ENCODE measurements around the gene DCXR. TPM values are rescaled to one million over a fixed set of nuclear protein-coding genes. Genes with fewer than 3 reads are reported as not detected.

DCXR gene
- total and polyA plus RNA-seq, 10 of the 15 experiments (the other 5 are each of a cell fraction or from before 2014, with no cell fraction given): 12.3 to 139 (median 88.9) TPM

- SMC1A ChIA-PET (ENCODE audit: uncharacterized antibody, unreplicated experiment): no interaction called here
- no peaks in the 10 kb centered on the region for H3K27me3 ChIP-seq (replicated peaks in 1 of 2; ENCODE audit: control insufficient read depth in 2 of 2, insufficient read depth in 2 of 2, low read length in 1 of 2)
- intact Hi-C loops (cut with micrococcal nuclease; ENCODE audit: unreplicated experiment) (no loop called here), in situ Hi-C loops (cut with MboI) (no loop called here)
- H3K9ac ChIP-seq (ENCODE audit: control insufficient read depth, insufficient read depth, low read length): no peak overlapping the region
- DNase-seq (ENCODE audit: low read depth, low spot score) (no peak), ATAC-seq (no peak), FAIRE-seq (no peak)
- TF ChIP-seq POLR2A (IDR thresholded peaks at IDR 0.05; ENCODE audit: low read depth, low read length) (peak; percentile 51), USF1 (IDR thresholded peaks at IDR 0.05; ENCODE audit: borderline replicate concordance, extremely low read length, insufficient read depth, low read depth, low read length) (no peak)
- POLR2A ChIA-PET: interaction anchor here (0.6 kb wide), 1 partner anchor 133 kb away, joined by 3 read pairs; no protein-coding TSS in a partner anchor
- H3K27ac ChIP-seq (ENCODE audit: control insufficient read depth, insufficient read depth): no peak overlapping the region
- H3K4me3 ChIP-seq: no peak overlapping the region
- no peaks in the 10 kb centered on the region; the same call in 1 of the 2 replicates for H3K79me2 ChIP-seq (ENCODE audit: control insufficient read depth, insufficient read depth, low read length)
- BruUV-seq (replicated peaks): no TSS peak
- CTCF ChIA-PET: no interaction called here
- peaks cover 3 to 36% of the 10 kb centered on the region in 2 experiments for H3K36me3 ChIP-seq (ENCODE audit: control insufficient read depth in 2 of 2, insufficient read depth in 2 of 2, low read length in 1 of 2)
- RAD21 ChIA-PET (ENCODE audit: unreplicated experiment): no interaction called here
- WGBS (ENCODE audit: insufficient coverage, insufficient replicate concordance, low lambda C conversion rate, missing lambda C conversion rate): 88% methylated on average over 10 of the region's 10 CpGs
- no peaks in the 10 kb centered on the region for H4K20me1 ChIP-seq (ENCODE audit: control insufficient read depth, insufficient read depth)
- no peak overlapping the region for H2AFZ ChIP-seq (ENCODE audit: control insufficient read depth, low read depth, low read length)
- no peaks in the 10 kb centered on the region for H3K9me3 ChIP-seq (replicated peaks; ENCODE audit: control insufficient read depth, insufficient read depth, low read length)
- H3K4me2 ChIP-seq (ENCODE audit: control insufficient read depth, insufficient read depth): no peak overlapping the region
- no peaks in the 10 kb centered on the region; the same call in 1 of the 2 replicates for H3K4me1 ChIP-seq (ENCODE audit: control insufficient read depth, insufficient read depth, low read length)
Measured at GRCh38 chr17:82058855-82059249, 21.4 kb upstream of the DCXR start.

DNA sequence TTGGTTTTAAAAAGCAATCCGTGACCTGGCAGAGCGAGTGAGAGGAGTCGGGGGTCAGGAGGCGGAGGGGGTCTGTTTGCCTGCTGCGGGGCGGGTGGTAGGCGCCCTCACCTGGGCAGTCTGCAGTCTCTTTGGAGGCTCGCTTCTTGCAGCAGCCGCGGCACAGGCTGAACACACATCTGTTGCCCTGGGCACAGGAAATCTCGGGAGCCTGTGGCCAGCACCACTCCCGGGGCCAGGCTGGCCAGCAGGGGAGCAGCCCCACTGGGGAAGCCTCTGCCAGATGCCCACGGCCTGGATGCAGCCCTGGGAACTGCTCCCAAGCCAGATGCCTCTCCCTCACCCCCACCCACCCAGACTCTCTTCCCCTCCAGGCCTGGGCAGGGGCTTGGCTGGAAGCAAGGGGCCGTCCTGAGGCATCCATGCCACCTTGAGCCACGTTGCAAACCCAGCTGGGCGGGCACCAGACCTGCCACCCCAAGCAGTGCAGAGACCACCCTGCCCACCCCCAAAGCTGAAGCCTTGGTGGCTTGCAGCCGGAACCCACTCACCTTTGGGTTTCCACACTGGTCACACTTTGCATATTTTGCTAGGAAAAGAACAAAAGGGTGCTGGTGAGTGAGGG lies 20.8 kb upstream of the DCXR start:
- H3K9ac ChIP-seq (ENCODE audit: control insufficient read depth, insufficient read depth, low read length): no peak overlapping the region
- intact Hi-C loops (cut with micrococcal nuclease; ENCODE audit: unreplicated experiment) (no loop called here), in situ Hi-C loops (cut with MboI) (no loop called here)
- no TSS peak for BruUV-seq (replicated peaks)
- ChIA-PET CTCF (no interaction called here), POLR2A (no interaction called here), SMC1A (ENCODE audit: uncharacterized antibody, unreplicated experiment) (no interaction called here), RAD21 (ENCODE audit: unreplicated experiment) (no interaction called here)
- DNase-seq (ENCODE audit: low read depth, low spot score) (no peak), ATAC-seq (no peak), FAIRE-seq (no peak)
- H3K4me1 ChIP-seq (ENCODE audit: control insufficient read depth, insufficient read depth, low read length): peaks cover under 1% of the 10 kb centered on the region; the same call in 1 of the 2 replicates
- no peak overlapping the region for H2AFZ ChIP-seq (ENCODE audit: control insufficient read depth, low read depth, low read length)
- H3K79me2 ChIP-seq (ENCODE audit: control insufficient read depth, insufficient read depth, low read length): peaks cover under 1% of the 10 kb centered on the region; the same call in 1 of the 2 replicates
- no peaks in the 10 kb centered on the region for H3K9me3 ChIP-seq (replicated peaks; ENCODE audit: control insufficient read depth, insufficient read depth, low read length)
- TF ChIP-seq MTA2 (IDR thresholded peaks at IDR 0.05; ENCODE audit: low read depth) (no peak), POLR2A (IDR thresholded peaks at IDR 0.05; ENCODE audit: low read depth, low read length) (0 out of 2 replicates have a peak, but pooled peaks have one; percentile 4)
- no peak overlapping the region for H3K4me3 ChIP-seq
- H3K27ac ChIP-seq (ENCODE audit: control insufficient read depth, insufficient read depth): no peak overlapping the region
- no peaks in the 10 kb centered on the region for H3K27me3 ChIP-seq (replicated peaks in 1 of 2; ENCODE audit: control insufficient read depth in 2 of 2, insufficient read depth in 2 of 2, low read length in 1 of 2)
- WGBS (ENCODE audit: insufficient coverage, insufficient replicate concordance, low lambda C conversion rate, missing lambda C conversion rate): 76% methylated on average over 17 of the region's 17 CpGs
- no peaks in the 10 kb centered on the region for H4K20me1 ChIP-seq (ENCODE audit: control insufficient read depth, insufficient read depth)
- no peak overlapping the region for H3K4me2 ChIP-seq (ENCODE audit: control insufficient read depth, insufficient read depth)
- peaks cover 3 to 36% of the 10 kb centered on the region in 2 experiments for H3K36me3 ChIP-seq (ENCODE audit: control insufficient read depth in 2 of 2, insufficient read depth in 2 of 2, low read length in 1 of 2)
